ENCODE results near the gene PRDX5.
"Not testable (repeated sequence)": the region's sequence is repeated elsewhere in the genome, so short reads cannot be mapped to it uniquely, and the experiment has no call there.

The PRDX5 gene

GRCh38 chr11:64306563-64306875 lies 11.4 kb upstream of the PRDX5 start:
- no peak for DNase-seq

- DNase-seq = no peak
Observed at GRCh38 chr11:64306876-64307622, 10.9 kb upstream of the PRDX5 start.

GRCh38 chr11:64307795-64308194 lies 10.1 kb upstream of the PRDX5 start:
- DNase-seq = not testable (repeated sequence)

- no peak for DNase-seq
Observed at GRCh38 chr11:64312947-64313346, 5.0 kb upstream of the PRDX5 start.

GRCh38 chr11:64313491-64314145 lies 4.3 kb upstream of the PRDX5 start:
- DNase-seq = no peak

DNA sequence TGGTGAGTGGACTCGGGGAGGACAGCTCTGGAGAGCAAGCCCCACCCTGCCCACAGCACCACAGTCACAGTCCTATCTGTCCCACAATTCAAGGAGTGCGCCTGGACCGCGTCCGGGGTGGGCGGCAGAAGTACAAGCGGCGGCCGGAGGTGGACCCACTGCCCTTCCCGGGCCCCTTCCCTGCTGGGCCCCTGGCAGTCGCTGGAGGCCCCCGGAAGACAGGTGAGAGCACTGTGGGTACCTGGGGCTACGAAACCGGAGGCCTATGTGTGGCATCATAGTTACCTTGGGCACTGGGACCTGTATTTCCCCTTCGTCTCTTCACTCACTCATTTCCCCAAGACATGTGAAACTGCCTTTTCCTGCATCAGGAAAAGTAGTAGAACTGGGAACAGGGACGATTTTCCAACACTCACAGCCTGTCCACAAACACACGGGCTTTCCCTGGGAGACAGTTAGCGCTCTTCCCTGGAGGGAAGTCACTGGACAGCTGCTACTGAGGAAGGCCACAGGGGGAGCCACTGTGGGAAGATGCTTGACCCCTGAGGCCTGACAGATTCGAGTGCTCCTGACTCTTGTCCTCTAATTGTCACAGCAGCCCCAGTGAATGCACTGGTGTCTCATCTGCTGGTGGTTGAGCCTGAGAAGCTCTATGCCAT lies 3.6 kb upstream of the PRDX5 start:
- no peak for DNase-seq

DNA sequence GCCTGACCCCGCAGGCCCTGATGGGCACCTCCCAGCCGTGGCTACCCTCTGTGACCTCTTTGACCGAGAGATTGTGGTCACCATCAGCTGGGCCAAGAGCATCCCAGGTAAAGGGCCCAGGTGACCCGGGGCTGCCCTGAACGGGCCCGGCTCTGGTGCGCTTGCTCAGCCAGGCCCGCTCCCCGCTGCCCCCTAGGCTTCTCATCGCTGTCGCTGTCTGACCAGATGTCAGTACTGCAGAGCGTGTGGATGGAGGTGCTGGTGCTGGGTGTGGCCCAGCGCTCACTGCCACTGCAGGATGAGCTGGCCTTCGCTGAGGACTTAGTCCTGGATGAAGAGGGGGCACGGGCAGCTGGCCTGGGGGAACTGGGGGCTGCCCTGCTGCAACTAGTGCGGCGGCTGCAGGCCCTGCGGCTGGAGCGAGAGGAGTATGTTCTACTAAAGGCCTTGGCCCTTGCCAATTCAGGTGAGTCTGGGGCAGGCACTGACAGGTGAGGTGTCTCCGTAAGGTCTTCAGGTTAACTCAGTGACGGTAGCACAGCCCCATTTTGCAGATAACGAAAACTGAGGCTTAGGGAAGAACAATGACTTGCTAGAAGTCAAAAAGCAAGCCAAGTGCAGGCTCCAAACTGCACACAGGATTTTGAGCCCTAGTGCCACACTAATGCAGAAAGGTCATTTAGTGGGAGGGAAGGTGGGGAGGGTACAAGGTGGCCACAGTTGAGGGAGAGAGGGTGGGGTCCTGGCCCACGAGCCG lies 2.9 kb upstream of the PRDX5 start:
- no peak for DNase-seq

DNA sequence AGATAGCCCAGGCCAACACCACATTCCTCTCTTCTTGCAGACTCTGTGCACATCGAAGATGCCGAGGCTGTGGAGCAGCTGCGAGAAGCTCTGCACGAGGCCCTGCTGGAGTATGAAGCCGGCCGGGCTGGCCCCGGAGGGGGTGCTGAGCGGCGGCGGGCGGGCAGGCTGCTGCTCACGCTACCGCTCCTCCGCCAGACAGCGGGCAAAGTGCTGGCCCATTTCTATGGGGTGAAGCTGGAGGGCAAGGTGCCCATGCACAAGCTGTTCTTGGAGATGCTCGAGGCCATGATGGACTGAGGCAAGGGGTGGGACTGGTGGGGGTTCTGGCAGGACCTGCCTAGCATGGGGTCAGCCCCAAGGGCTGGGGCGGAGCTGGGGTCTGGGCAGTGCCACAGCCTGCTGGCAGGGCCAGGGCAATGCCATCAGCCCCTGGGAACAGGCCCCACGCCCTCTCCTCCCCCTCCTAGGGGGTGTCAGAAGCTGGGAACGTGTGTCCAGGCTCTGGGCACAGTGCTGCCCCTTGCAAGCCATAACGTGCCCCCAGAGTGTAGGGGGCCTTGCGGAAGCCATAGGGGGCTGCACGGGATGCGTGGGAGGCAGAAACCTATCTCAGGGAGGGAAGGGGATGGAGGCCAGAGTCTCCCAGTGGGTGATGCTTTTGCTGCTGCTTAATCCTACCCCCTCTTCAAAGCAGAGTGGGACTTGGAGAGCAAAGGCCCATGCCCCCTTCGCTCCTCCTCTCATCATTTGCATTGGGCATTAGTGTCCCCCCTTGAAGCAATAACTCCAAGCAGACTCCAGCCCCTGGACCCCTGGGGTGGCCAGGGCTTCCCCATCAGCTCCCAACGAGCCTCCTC lies 2.0 kb upstream of the PRDX5 start:
- DNase-seq = not testable (repeated sequence)

DNA sequence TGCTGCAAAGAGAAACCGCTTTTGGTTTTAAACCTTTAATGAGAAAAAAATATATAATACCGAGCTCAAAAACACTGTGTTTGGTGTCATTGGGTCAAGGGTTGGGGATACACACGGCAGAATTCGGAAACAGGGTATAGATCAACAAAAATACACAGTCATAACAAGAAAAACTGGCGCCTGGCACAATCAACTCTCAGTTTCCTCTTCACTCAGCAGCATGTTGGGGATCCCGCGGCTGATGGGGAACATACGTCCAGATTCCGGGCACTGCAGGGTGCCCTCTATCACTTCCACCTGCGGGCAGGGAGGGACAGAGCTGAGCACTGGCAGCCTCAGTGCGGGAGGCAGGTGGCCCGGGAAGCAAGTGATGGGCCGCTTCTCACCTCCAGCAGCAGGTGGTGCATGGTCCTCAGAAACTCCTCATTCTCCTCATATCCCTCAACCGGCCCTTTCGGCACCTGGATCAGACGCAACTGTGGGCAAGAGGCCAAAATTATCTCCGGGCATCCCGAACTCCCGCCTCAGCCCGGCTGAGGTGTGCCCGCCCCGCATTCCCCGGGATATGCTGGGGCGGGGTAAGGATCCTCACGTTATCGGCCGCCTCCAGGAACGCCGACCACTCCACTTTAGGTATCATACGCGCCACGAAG lies 1.1 kb upstream of the PRDX5 start:
- peak; percentile 31 for DNase-seq

GRCh38 chr11:64317325-64317960 lies 478 bp upstream of the PRDX5 start, which contains the start of gene TRMT112:
TSS of gene TRMT112 (minus strand) at chr11:64317559. CDS start at chr11:64317526, 33 bp downstream.
- DNase-seq = peak; percentile 95

DNA sequence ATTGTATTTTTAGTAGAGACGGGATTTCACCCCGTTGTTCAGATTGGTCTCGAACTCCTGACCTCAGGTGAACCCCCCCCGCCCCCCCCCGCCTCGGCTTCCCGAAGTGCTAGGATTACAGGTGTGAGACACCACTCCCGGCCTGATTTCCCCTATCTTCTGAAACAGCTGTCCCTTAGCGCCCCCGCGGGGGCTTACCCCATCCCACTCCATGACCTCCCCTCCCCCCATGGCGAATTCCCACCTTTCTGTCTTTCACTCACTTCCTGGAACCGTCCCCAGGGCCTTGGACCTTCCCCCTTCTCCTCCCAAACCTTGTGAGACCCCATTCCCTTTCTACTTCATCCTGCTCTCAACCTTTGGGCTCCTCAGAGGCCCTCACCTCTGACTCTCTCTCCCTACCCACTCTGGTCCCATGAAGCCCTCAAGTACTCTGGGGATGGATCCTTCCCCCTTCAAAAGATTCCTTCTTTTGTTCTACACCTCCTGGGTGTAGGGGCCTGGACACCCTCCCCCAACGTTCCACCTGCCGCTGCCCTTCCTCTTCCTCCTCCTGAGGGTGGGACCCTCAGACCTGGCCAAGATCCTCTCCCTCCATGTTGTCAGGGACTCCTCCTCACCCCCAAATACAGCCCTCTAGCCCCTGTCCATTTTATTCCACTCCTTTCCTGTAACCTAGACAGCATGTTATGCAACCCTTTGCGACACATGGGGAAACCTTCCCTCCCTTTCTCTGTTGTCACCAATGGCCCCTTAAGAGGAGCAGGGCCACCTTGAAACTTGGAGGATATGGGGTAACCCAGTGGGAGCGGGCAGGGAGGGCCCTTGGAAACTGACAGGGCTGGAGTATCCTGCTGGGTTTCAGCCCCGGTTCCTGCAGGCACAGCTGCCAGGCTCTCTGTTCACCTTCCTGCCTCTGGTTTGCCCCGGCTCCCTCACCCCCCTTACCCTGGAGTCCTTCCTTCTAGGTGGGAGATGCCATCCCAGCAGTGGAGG lies 1.1 kb downstream of the PRDX5 start:
- DNase-seq = no peak

GRCh38 chr11:64320556-64320955 lies 2.6 kb downstream of the PRDX5 start:
- DNase-seq = no peak

GRCh38 chr11:64321026-64321425 lies 3.1 kb downstream of the PRDX5 start:
- no peak for DNase-seq

- DNase-seq = no peak
Observed at GRCh38 chr11:64321533-64321932, 3.6 kb downstream of the PRDX5 start.

- DNase-seq = no peak
Observed at GRCh38 chr11:64322925-64323260, 5.0 kb downstream of the PRDX5 start.

- no peak for DNase-seq
Observed at GRCh38 chr11:64323373-64323772, 5.5 kb downstream of the PRDX5 start.

GRCh38 chr11:64323984-64324383 lies 6.1 kb downstream of the PRDX5 start:
- DNase-seq = not testable (repeated sequence)

DNA sequence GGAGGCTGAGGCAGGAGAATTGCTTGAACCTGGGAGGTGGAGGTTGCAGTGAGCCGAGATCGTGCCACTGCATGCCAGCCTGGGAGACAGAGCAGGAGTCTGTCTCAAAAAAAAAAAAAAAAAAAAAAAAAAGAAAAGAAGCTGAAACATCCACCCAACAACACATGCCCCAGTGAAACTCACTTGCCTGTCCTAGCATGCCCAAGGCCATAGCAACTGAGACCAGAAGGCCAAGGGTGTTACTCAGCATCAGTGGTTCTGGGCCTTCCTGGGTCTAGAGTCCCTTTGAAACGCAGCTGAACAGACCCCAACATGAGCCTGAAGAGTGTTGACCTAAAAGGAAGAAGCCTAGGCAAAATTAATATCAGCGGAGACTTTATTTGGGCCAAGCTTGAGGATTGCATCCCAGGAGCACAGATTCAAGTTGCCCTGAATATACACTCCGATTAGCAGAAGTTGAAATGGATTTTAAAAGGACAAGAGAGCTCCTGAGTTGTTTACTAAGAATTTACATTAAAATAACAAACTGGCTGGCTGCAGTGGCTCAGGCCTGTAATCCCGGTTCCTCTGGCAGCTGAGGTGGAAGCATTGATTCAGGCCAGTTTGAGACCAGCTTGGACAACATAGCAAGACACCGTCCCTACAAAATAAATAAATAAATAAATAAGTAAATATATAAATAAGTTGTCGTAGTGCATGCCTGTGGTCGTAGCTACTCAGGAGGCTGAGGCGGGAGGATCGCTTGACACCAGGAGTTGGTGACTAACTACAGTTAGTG lies 7.0 kb downstream of the PRDX5 start:
- DNase-seq = no peak

DNA sequence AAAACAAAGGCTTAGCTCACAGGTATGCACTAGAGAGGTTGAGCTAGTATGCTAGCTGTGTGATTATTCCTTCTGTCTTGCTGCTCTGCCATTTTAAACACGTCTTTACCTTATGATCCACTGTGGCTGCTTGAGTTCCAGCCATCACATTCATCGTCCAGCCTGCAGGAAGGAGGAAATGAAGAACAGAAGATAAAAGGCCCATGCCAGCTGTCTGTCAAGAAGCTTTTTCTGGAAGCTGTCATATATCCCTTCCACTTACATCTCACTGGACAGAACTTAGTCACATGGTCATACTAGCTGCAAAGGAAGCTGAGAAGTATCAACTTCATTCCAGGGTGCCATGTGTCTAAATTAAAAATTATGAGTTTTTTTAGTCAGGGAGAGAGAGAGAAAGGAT lies 9.5 kb downstream of the PRDX5 start:
- DNase-seq = no peak
